ENCODE results near the gene SLC25A22. TPM values are rescaled to one million over a fixed set of nuclear protein-coding genes. Genes with fewer than 3 reads are reported as not detected.
A peak's percentile ranks its signal among the peaks of the same experiment; 100 is the strongest.

The SLC25A22 gene
- total and polyA plus RNA-seq, 10 of the 15 experiments (the other 5 are each of a cell fraction or from before 2014, with no cell fraction given): 0.27 to 27.0 (median 8.2) TPM

DNA sequence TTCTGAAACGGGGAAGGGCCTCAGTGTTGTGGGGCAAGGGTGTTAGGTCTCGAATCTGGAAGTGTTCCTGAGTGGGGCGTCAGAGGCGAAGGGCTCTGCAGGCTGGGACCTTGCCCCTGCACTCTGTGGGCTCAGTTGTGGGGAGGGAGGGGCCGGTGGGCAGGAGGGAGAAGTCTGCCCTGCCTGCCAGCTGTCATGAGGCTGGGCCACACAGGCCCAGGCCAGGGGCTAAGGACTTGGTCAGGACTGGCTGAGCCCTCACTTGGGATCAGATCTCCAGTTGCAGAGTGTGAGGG lies 29.8 kb upstream of the SLC25A22 start, which contains the start of gene CRACR2B:
Gene CRACR2B, plus strand, starts transcription at position 23 of the 296 bp plus-strand sequence. CDS start 689 bp downstream, outside the sequence.
- 20% methylated on average over 5 of the region's 5 CpGs for WGBS (ENCODE audit: insufficient coverage, insufficient replicate concordance, low lambda C conversion rate, missing lambda C conversion rate)
- H3K36me3 ChIP-seq (ENCODE audit: control insufficient read depth in 2 of 2, insufficient read depth in 2 of 2, low read length in 1 of 2): no peaks in the 10 kb centered on the region; a peak in 2 of 4 replicates
- no peaks in the 10 kb centered on the region for H4K20me1 ChIP-seq (ENCODE audit: control insufficient read depth, insufficient read depth)
- no peaks in the 10 kb centered on the region for H3K79me2 ChIP-seq (ENCODE audit: control insufficient read depth, insufficient read depth, low read length)
- intact Hi-C loops (cut with micrococcal nuclease; ENCODE audit: unreplicated experiment) (no loop called here), in situ Hi-C loops (cut with MboI) (no loop called here)
- FAIRE-seq (no peak), ATAC-seq (peak; percentile 38), DNase-seq (ENCODE audit: low read depth, low spot score) (no peak)
- H3K4me1 ChIP-seq (ENCODE audit: control insufficient read depth, insufficient read depth, low read length): peaks cover 36% of the 10 kb centered on the region
- H3K4me3 ChIP-seq: peak within 1 kb of the TSS; percentile 93
- TF ChIP-seq ATF3 (IDR thresholded peaks at IDR 0.05; ENCODE audit: borderline replicate concordance, extremely low read depth, low read depth, low read length): no peak
- TF ChIP-seq MTA3 (IDR thresholded peaks at IDR 0.05; ENCODE audit: borderline replicate concordance, low read length): no peak
- no peak; a peak in 1 of 4 replicates for TF ChIP-seq IKZF2 (IDR thresholded peaks at IDR 0.05)
- no peak for TF ChIP-seq TCF12 (IDR thresholded peaks at IDR 0.05; ENCODE audit: low read depth, low read length)
- TF ChIP-seq SMARCA5 (IDR thresholded peaks at IDR 0.05): no peak
- TF ChIP-seq RELB (IDR thresholded peaks at IDR 0.05; ENCODE audit: low read depth): no peak
- SMC1A ChIA-PET (ENCODE audit: uncharacterized antibody, unreplicated experiment): interaction anchor here (0.5 kb wide), 1 partner anchor 176 kb away, joined by 3 read pairs; no protein-coding TSS in a partner anchor
- peak within 1 kb of the TSS; percentile 75 for H3K27ac ChIP-seq (ENCODE audit: control insufficient read depth, insufficient read depth)
- no TSS peak for BruUV-seq (replicated peaks)
- peak within 1 kb of the TSS; percentile 77 for H3K9ac ChIP-seq (ENCODE audit: control insufficient read depth, insufficient read depth, low read length)
- H3K27me3 ChIP-seq (replicated peaks in 1 of 2; ENCODE audit: control insufficient read depth in 2 of 2, insufficient read depth in 2 of 2, low read length in 1 of 2): no peaks in the 10 kb centered on the region; a peak in 3 of 4 replicates
- H2AFZ ChIP-seq (ENCODE audit: control insufficient read depth, low read depth, low read length): peak within 1 kb of the TSS; percentile 73
- CTCF ChIA-PET: no interaction called here
- RAD21 ChIA-PET (ENCODE audit: unreplicated experiment): no interaction called here
- H3K9me3 ChIP-seq (replicated peaks; ENCODE audit: control insufficient read depth, insufficient read depth, low read length): no peaks in the 10 kb centered on the region
- H3K4me2 ChIP-seq (ENCODE audit: control insufficient read depth, insufficient read depth): peak within 1 kb of the TSS; percentile 100
- POLR2A ChIA-PET: interaction anchor here (1.2 to 5.2 kb wide), 4 partner anchors 9 to 18 kb away, joined by 3 to 33 read pairs (median 12); partner anchors contain the start of genes PNPLA2, POLR2L, RPLP2 and TSPAN4
